ENCODE results near the gene ABHD16B.

Gene ABHD16B

GRCh38 chr20:63861365-63861934, at the start of gene ABHD16B:
ABHD16B (plus strand) TSS chr20:63861498; CDS start chr20:63861541, 43 bp downstream.
- DNase-seq, result no peak

GRCh38 chr20:63814891-63815614, 46.2 kb upstream of the ABHD16B start:
- no peak for DNase-seq

GRCh38 chr20:63815615-63816253, 45.6 kb upstream of the ABHD16B start:
- no peak for DNase-seq

DNA sequence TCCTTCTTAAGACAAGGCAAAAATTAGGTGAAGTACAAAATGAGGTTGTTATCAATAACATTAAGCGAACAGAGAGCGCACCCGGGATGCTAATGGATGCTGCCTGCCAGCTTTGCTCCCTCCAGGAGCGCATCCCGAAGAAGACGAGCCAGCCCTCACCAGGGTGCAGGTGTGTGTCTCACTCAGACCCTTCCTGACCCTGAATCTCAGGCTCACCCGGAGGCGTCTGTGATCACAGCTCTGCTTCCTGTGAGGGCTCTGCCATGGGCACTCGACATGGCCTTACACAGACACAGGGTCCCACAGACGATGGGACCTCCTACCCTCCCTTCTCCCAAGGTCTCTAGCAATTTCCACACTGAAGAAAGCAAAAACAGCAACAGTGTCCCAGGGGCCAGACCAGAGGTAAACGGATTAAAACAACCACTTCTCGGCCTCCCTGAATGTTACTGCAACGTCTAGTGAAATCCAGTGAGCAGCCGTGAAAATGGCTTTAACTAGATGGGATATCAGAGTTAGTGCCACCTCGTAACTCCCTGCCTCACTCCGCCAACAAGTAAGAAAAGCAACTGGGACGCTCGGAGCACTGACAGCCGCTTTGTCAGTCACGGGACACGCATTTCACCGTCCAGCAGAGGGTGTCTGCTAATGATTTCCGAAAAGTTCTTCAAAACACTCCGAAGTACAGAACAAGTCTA, 41.9 kb upstream of the ABHD16B start:
- no peak for DNase-seq

- DNase-seq, result no peak
Observed at GRCh38 chr20:63821811-63822210, 39.5 kb upstream of the ABHD16B start.

DNA sequence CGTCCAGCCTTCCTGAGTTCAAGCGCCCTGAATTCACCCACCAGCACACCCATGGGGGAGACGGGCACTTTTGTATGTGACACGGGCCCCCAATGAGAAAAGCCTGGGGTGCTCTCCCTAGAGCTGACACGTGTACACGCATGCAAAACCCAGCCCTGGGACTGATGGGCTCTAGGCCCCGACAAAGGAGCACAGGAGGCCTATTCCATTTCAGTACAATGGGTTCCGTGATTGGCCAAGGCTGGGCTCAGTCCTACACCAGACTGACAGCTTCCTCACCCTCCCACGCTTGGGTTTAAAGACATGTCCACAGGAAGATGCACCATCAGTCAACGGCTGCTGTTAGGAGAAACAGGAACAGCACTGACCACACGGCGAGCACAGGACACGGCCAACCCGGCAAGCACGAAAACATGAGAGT, 39.0 kb upstream of the ABHD16B start:
- peak in 5 of 56 donors; percentile 6 to 36 (median 16) for DNase-seq

DNA sequence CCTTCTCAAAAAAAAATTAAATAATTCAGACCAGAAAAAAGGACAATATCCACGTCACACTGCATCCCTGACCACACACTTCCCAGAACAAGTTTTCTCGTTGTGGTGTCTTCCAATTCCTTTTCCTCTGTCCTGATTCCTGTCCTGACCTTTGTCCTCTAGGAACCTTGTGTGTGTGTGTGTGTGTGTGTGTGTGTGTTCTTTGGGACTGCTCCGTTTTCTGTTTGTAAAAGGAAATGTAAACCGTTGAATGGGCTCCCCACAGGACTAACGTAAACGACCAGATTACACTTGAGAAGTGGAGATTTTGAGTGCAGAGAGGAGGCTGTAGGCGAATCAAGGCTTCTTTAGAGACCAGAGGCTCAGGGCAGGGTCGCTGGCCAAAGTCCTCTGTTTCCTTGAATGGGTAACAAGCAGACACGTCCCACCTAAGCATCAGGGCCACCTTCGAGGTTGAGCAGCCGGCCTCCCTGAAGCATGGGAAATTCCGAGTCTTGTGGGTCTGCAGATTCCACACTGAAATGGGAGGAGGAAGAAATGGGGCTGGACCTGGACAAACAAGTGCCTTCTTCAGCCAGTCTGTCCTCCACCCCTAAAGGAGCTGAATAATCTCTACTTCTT, 37.5 kb upstream of the ABHD16B start:
- no peak for DNase-seq

DNA sequence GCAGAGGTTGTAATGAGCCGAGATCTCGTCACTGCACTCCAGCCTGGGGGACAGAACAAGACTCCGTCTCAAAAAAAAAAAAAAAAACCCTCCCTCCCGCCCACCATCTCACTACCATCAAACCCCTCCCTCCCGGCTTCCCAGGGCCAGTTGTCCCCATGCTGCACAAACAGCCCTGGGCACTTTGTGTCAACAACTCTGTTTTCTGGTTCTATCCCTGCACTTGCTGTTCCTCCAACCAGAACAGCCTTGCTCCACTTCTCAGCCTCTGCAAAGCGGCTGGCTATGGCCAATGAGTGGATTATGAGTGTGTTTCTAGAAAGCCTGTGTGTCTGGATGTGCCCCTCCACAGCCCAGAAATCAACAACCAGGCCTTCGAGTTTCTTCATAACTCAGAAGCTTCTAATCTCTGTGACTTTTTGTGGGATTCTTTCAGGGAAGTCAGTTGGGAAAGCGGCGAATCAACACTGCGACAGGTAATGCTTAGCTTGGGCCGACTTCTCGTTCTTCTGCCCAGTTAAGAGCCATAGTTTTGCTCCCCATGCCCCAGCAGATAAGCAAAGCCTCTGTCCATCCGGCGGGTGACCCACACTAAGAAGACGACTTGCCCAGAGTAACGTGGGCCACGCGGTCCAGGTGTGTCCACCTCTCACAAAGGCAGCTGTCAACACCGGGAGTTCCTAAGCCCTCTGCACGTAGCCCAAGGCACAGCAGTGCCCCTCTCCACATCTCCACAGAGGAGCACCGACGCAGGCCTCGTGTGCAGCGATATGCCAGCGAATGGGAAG, 35.8 kb upstream of the ABHD16B start:
- DNase-seq, result no peak

DNA sequence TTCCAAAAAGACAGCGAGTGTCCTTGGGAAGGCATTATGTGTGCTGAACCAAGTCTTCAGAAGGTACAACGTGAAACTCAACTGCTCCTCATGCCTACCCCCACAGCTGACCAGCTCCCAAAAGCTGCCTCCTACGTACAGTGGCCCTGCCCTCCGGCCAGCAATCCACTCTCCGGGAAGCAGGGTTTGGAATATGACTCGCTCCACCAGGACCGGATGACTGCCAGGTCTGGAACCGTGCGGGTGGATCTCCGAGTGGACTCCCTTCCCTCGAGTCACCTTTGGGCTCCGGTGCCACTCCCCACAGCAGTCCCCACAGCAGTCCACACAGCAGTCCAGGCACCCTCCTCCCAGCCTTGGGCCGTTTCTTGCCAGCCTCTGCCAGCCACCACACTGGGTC, 34.5 kb upstream of the ABHD16B start:
- no peak for DNase-seq

DNA sequence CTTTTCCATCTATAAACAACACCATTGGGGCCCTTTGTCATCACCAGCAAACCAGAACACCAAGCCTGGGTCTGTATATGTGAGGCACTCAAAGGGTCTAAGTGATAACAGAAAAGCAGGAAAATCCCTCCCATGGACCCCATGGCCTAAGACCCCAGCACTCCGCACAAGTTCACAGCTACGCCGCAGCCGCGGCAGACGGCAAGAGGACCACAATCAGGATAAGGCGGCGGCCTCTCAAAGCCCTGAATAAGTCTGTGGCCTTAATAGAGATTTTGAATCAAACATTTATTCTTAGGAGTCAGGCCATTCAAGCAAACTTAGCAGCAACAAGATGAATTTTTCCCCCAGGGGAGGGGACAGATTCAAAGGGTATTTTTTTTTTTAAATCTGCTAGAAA, 33.2 kb upstream of the ABHD16B start:
- no peak for DNase-seq

GRCh38 chr20:63828545-63828944, 32.8 kb upstream of the ABHD16B start:
- no peak for DNase-seq

- DNase-seq, result no peak
Observed at GRCh38 chr20:63828951-63829350, 32.3 kb upstream of the ABHD16B start.

- DNase-seq, result no peak
Observed at GRCh38 chr20:63829603-63829944, 31.7 kb upstream of the ABHD16B start.

- DNase-seq, result peak in 5 of 56 donors; percentile 3 to 41 (median 11)
Observed at GRCh38 chr20:63829945-63830835, 31.1 kb upstream of the ABHD16B start.

DNA sequence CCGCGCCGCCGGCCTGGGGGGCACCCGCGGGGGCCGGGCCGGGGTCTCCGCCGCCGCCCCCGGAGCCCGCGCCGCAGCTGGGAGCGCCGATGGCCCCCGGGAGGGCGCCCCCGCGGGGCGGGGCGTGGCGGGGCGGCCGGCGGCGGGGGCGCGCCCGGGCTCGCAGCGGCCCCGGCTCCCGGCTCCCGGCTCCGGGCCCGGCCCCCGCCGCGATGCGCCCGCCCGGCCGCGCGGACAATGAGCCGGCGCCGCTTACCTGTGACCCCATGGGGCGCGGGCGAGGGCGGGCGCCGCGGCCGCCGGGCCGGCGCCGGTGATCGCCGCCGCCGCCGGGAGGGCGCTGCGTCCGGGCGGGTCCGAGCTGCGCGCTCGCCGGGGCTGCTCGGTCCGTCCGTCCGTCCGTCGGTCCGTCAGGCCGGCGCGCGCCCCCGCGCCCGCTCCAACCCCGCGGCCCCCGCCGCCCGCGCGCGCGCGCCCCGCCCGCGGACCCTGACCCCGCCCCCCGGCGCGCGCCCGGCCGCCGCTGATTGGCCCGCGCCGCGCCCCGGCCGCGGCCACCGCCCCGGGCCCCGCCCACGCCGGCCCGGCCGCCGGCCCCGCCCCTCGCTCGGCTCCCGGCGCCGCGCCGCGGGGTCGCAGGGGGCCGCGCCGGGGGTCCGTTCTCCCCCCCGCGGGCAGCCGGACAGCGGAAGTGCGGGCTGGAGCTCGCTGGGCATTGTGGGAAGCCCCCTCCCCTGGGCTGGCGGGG, 30.3 kb upstream of the ABHD16B start, which contains the start of gene ZBTB46:
Gene ZBTB46 (minus strand): TSS at position 424 of the 748 bp plus-strand sequence. CDS start 40,507 bp downstream, outside the sequence.
- DNase-seq, result peak in 3 of 56 donors; percentile 5 to 50 (median 19)

- peak in 1 of 56 donors; percentile 43 for DNase-seq
Observed at GRCh38 chr20:63831646-63831992, 29.7 kb upstream of the ABHD16B start.

DNA sequence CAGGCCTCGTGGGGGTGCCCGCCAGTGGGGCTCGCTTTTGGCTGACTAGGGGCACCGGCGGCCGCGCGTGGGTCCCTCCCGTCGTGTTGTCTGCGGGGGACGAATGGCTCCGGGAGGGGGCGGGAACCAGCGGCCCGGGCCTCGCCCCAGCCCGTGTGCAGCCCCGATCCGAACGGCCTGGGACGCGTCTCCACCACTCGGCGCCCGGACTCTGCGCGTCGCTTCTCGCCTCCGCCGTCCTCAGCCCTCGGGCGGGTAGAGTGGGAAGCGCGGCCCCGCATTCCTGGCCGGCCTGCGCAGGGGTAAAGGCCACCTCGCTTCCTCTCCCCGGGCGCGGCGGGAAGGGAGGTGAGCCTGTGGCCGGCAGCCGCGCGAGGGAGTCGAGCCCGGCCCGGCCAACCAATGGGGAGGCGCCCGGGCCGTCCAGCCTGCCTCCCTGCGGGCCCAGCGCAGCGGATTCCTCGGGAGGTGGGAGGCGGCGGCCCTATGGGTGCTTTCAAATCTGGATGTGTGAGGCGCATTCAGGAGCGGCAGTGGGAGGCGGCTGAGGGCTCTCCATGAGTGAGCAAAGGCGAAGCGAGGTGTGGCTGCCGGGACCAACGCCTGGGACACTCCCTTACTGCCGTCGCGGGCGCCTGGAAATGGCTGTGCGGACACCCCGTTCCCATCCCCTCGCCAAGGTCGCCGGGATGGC, 29.2 kb upstream of the ABHD16B start:
- no peak for DNase-seq

- DNase-seq, result no peak
Observed at GRCh38 chr20:63833776-63834490, 27.4 kb upstream of the ABHD16B start.
